HFFc6 (cell line): ENCODE measurements around the gene KRT33B. TPM values are rescaled to one million over a fixed set of nuclear protein-coding genes. Genes with fewer than 3 reads are reported as not detected.

Experiments
- DNase-seq: peaks from one replicate; pipeline ENCODE4 v3.0.0-alpha.2; 2018
- H3K27ac Mint-ChIP-seq: 2 replicates; pipeline ENCODE4 v1.8.0; 2020; ENCODE audit warnings: mild to moderate bottlenecking, mixed read lengths
- H3K27me3 Mint-ChIP-seq: 2 replicates; pipeline ENCODE4 v1.8.0; 2021; ENCODE audit warnings: mild to moderate bottlenecking, moderate library complexity, mixed read lengths; ENCODE audit not compliant: insufficient read depth
- H3K36me3 Mint-ChIP-seq: 2 replicates; pipeline ENCODE4 v1.8.0; 2021; ENCODE audit warnings: low read depth, mixed read lengths
- H3K4me1 Mint-ChIP-seq: 2 replicates; pipeline ENCODE4 v1.8.0; 2020; ENCODE audit warnings: low read depth, mixed read lengths
- H3K4me3 Mint-ChIP-seq: 2 replicates; pipeline ENCODE4 v1.8.0; 2020; ENCODE audit warnings: mild to moderate bottlenecking, moderate library complexity, mixed read lengths
- H3K9me3 Mint-ChIP-seq: 2 replicates; pipeline ENCODE4 v1.8.0; 2020; ENCODE audit warnings: mild to moderate bottlenecking, mixed read lengths
- CTCF ChIP-seq: fragments of 200-600 bp; sonication (generic); IDR thresholded peaks from 2 replicates; pipeline ENCODE4 v1.5.0; 2021; ENCODE audit warnings: antibody characterized with exemption, mild to moderate bottlenecking
- total RNA-seq, 6 experiments: library from RNA; stranded (reverse); fragmentation: NEBNext Ultra II Directional; extraction: Animal tissue kit (Norgen Biotek cat#: 25700); gene quantifications; 2 replicates in 1 of 6; 3 replicates in 5 of 6; pipeline ENCODE4 v1.2.3, GENCODE V29; 2021

Gene KRT33B
- total RNA-seq, 6 experiments from 2014 or later = 0.75 to 2.5 (median 0.96) TPM

- H3K27me3 Mint-ChIP-seq = peaks cover 2% of the 10 kb centered on the region; the same call in 1 of the 2 replicates
- no peak overlapping the region for H3K4me3 Mint-ChIP-seq
- DNase-seq = no peak
- H3K4me1 Mint-ChIP-seq = peaks cover 22% of the 10 kb centered on the region
- H3K27ac Mint-ChIP-seq = no peak overlapping the region
- H3K36me3 Mint-ChIP-seq = no peaks in the 10 kb centered on the region
- no peaks in the 10 kb centered on the region for H3K9me3 Mint-ChIP-seq
- no peak for TF ChIP-seq CTCF
Observed at GRCh38 chr17:41335747-41336146, 33.9 kb downstream of the KRT33B start.

- Mint-ChIP-seq H3K27me3 (no peaks in the 10 kb centered on the region; the same call in 1 of the 2 replicates), H3K4me3 (no peak overlapping the region), H3K4me1 (peaks cover 14% of the 10 kb centered on the region), H3K9me3 (no peaks in the 10 kb centered on the region), H3K27ac (no peak overlapping the region), H3K36me3 (no peaks in the 10 kb centered on the region)
- DNase-seq = no peak
- no peak for TF ChIP-seq CTCF
Observed at GRCh38 chr17:41334385-41335305, 35.0 kb downstream of the KRT33B start.

GRCh38 chr17:41333836-41334235 is 35.8 kb downstream of the KRT33B start:
- H3K4me3 Mint-ChIP-seq = no peak overlapping the region
- no peaks in the 10 kb centered on the region for H3K36me3 Mint-ChIP-seq
- no peak for TF ChIP-seq CTCF
- H3K27me3 Mint-ChIP-seq = no peaks in the 10 kb centered on the region; the same call in 1 of the 2 replicates
- H3K27ac Mint-ChIP-seq = no peak overlapping the region
- H3K9me3 Mint-ChIP-seq = no peaks in the 10 kb centered on the region
- DNase-seq = no peak
- H3K4me1 Mint-ChIP-seq = peaks cover 14% of the 10 kb centered on the region

GRCh38 chr17:41333098-41333497 is 36.5 kb downstream of the KRT33B start:
- H3K9me3 Mint-ChIP-seq = no peaks in the 10 kb centered on the region
- H3K36me3 Mint-ChIP-seq = no peaks in the 10 kb centered on the region
- DNase-seq = no peak
- no peak for TF ChIP-seq CTCF
- peaks cover 13% of the 10 kb centered on the region for H3K4me1 Mint-ChIP-seq
- H3K4me3 Mint-ChIP-seq = no peak overlapping the region
- no peak overlapping the region for H3K27ac Mint-ChIP-seq
- no peaks in the 10 kb centered on the region; the same call in 1 of the 2 replicates for H3K27me3 Mint-ChIP-seq

GRCh38 chr17:41332239-41332638 is 37.4 kb downstream of the KRT33B start:
- no peak for TF ChIP-seq CTCF
- Mint-ChIP-seq H3K27ac (no peak overlapping the region), H3K27me3 (no peaks in the 10 kb centered on the region; the same call in 1 of the 2 replicates), H3K4me3 (no peak overlapping the region), H3K36me3 (no peaks in the 10 kb centered on the region), H3K9me3 (no peaks in the 10 kb centered on the region), H3K4me1 (peaks cover 13% of the 10 kb centered on the region)
- no peak for DNase-seq
